HG03103 (cell line): ENCODE data around the gene PAF1.
"Not testable (repeated sequence)": the region's sequence is repeated elsewhere in the genome, so short reads cannot be mapped to it uniquely, and the experiment has no call there.

ENCODE experiments used
- ATAC-seq: cut with Tn5 transposase; IDR thresholded peaks from one replicate; pipeline ENCODE4 v1.9.1; 2021; ENCODE audit warnings: low read depth; ENCODE audit not compliant: unreplicated experiment

The PAF1 gene

GRCh38 chr19:39385629-39386411, 5.1 kb downstream of the PAF1 start:
- ATAC-seq = no peak

DNA sequence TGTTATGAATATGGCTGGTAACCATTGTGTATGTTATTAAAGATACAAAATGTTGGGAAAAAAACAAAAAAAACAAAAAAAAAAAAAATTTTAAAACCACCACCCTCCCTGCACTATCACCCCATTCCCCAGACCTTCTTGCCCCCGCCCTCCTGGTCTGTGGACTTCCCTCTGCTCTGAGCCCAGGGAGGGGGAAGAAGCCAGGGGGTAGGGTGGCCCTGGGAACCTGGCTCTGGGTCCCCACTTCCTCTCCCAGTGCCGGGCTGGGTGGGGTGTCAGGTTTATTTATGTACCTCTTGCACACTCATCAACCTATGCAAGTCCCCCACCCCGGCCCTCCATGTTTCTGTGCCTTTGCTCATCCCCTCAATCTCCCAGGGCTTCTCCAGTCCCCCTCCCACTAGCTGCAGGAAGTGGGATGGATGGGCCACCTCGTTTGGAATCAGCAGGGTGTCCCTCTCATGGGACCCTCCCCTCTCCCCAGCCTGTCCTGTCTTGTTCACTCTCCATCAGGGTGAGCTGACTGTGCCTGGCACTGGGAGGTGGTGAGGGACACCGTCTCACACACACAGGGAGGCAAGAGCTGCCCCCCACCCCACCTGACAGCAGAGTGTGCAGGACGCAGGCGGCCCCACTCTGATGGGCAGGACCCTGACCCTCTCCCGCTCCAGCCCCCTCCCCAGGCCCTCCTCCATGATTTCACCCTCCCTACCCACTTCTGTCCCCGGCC, 5.9 kb downstream of the PAF1 start:
- no peak for ATAC-seq

DNA sequence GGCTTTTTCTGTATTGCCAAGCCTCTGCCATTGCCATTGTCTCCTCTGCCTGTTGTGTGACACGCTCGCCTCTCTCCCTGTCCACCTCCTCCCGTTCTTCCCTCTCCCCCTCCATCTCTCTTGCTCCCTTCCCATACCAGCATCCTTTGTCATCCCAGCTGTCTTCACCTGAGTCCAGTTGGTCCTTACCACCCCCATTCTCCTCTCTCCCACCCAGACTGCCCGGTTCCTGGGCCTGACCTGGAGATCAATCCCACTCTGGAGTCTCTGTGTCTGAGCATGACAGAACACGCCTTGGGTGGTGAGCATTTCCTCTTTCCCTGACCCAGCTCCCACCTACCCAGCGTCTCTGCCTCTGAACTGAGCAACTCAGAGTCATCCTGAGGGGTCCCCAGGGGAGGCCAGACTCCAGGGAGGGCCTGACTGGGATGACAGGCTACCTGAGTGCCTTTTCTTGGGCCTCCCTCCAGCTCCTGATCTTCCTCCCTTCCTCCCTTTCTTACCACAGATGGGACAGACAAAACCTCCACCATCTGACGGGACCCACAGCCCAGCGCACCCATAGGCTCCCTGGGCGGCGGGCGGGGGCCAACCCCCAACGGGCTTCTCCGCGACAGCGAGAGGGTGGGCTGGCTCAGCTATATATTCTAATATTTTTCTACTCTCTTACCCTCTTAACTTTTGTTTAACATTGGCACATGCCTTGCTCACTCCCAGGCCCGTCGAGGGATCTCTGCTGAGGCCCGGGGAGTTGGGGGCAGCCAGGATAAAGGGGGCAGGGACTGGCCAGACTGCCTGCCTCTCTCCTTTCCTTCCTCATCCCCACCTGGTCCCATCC, 7.7 kb downstream of the PAF1 start:
- ATAC-seq = no peak

DNA sequence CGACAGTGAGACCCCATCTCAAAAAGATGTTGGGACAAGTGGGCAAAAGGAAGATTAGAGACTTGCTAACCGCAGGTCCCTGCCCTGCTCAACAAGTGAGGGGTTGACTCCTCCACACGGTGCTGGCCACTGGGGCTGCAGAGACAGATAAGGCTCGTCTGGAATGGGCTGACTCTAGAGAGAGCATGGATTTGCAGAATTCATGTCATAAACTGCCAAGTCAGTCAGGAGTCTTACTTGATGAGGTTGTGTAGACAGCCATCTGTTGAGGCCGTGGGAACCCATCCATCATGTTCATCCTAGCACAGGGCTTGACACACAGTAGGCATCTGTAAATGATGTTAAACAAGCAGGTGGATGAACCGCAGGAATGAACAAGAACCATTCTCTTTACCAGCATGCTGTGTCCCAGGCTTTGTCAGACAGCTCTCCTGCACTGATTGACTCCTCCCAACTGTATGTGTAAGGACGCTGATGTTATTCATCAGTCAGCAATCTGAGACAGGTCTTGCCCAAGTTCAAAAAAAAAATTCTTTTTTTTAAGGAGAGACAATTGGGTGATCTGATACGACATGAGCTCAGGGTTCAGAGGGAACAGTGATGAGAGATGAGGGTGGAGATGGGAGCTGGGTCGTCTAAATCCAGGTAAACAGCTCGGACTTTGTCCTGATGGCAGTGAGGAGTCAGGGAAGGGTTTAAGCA, 8.8 kb downstream of the PAF1 start:
- ATAC-seq = no peak

DNA sequence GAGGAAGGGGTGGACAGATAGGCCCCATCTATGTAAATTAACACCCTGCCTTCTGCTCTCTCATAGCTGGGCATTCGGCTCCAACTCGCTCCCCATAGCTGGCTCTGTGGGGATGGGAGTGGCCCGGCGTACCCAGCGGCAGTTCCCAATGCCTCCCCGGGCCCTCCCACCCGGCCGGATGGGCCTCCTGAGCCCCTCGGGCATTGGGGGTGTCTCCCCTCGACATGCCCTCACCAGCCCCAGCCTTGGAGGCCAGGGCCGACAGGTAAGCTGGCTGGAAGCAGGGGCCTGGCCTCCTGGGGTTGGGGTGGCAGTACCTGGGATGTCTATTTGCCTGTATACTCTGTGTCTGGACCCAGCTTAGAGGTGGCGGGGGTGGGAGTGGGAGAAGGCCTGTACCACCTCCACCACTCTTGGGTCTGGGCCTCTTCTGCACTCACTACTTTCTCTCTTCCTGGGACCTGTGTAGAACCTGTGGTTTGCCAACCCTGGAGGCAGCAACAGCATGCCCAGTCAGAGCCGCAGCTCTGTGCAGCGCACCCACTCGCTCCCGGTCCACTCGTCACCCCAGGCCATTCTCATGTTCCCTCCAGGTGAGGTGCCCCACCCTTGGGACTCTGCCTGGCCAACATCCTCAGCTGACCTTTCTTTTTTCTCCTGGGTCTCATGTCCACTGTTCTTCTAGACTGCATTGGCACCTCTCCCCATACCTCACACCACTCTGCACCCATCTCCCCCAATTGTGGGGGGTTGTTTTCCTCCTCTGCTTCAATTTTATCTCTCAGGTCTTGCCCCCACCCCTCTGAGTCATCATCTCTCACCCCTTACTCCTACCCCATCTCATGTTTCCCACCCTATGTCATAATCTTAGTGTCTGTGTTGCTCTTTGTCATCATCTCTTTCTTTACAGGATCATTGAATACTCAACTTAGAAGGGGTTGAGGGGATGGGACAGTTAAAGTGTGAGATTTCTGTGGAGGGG, 10.1 kb downstream of the PAF1 start:
- ATAC-seq = no peak

- ATAC-seq = no peak
Measured at GRCh38 chr19:39379865-39380396, 11.0 kb downstream of the PAF1 start.

DNA sequence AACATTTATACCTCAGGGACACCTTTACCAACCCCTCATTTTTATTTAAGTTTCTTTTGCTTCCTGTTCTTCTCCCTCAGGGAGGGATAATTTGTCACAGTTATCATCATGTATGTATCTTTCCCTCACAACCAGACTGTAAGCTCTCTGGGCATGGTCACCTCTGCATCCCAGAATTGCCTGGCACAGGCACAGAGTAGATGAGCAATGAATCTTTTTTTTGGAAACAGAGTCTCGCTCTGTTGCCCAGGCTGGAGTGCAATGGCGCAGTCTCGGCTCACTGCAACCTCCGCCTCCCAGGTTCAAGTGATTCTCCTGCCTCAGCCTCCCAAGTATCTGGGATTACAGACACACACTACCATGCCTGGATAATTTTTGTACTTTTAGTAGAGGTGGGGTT, 11.5 kb downstream of the PAF1 start:
- ATAC-seq = not testable (repeated sequence)

GRCh38 chr19:39377373-39378362, 13.2 kb downstream of the PAF1 start:
- no peak for ATAC-seq

- no peak for ATAC-seq
Measured at GRCh38 chr19:39375929-39376328, 15.0 kb downstream of the PAF1 start.

DNA sequence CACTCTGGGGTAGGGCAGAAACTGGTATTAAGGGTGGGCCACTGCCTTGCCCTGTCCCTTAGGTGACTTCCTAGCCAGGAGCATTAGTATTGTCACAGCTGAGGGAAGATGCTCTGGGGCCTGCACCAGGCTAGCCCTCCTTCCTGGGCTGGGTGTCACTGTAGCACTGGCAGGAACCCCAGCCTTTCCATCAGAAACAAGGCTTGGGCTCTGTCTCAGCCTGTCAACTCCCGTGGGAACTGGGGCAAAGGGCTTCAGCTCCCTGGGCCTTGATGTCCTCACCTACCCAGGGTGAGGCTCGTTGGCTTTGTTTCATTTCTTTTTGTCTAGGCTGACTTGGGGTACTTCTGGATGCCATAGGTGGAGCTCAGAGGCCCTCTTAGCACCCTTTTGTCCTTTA, 18.0 kb downstream of the PAF1 start:
- ATAC-seq = no peak

GRCh38 chr19:39372047-39372802, 18.7 kb downstream of the PAF1 start:
- no peak for ATAC-seq

GRCh38 chr19:39370735-39371134, 20.2 kb downstream of the PAF1 start:
- no peak for ATAC-seq

DNA sequence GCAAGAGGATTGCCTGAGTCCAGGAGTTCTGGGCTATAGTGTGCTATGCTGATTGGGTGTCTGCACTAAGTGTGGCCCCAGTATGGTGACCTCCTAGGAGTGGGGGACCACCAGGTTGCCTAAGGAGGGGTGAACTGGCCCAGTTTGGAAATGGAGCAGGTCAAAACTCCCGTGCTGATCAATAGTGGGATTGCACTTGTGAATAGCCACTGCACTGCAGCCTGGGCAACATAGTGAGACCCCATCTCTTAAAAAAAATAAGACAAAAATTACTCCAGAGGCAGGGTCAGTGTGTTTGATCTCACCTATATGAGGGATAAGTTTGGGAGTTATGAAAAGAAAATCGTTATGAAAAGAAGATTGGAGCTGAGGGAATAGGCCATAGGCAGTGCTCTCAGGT, 21.7 kb downstream of the PAF1 start:
- no peak for ATAC-seq

GRCh38 chr19:39365531-39365930, 25.4 kb downstream of the PAF1 start:
- no peak for ATAC-seq

DNA sequence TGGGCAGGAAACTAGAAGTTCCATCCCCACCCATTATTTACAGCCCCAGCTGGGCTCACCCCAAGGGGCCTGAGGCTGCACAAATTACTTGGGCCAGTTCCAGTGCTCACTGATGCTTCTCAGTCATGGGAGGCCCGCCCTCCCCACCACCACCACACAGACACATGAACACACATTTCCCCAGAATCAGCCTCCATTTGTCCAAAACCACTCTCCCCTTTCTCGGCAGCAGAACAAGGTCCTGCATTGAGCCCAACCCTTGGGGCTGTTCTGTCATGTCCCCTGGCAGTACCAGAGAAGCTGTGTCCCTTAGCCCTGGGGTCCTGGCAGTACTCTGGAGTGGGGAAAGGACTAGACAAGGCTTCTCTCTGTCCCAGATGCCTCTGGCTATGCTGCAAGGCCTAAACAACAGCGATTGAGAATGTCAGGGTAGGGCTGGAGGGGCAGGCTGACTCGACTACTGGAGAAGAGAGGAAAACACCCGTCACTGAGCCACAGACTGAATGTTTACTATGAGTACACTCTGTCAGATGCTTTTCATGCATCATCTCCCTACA, 26.9 kb downstream of the PAF1 start:
- no peak for ATAC-seq

DNA sequence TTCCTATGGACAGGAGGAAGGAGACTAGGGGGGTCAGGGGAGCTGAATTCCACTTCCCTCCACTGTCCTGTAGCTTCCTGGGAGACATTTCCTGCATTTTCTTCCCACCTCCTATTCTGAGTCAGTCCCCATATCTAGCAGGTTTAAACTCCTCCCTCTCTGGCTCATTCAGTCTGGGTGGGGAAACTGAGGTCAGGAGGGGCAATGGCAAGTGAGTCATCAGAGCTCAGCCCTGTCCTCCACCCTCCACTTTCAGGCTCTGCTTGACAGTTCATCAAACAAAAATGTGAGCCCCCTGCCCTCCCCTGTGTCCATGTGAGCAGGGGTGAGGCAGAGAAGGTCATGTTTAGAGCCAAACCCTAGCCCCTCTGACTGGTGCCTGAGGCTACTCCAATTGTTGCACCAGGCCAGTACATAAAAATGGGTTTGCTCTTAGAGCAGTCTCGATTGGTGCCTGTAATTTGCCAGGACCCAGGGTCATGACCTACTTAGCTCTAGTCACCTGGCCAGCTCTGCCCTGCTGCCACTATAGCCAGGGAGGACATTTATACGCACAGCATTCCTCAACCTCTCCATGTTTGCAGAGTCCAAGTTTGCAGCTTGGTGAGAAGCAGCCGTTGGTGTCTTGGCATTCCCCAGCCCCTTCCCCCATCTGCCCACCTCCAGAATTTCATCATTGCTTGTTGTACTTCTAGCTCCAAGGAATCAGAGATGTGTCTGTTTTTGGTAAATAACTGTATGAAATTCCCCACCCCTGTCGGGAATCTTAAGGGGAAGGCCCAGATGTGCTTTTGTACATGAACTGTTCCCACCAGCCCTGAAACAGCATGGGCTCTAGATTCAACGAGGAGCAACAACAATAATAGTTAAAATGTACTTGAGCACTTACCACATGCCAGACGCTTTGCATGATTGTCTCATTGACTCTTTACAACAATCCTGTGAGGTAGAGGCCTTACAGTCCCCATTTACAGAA, 27.9 kb downstream of the PAF1 start:
- ATAC-seq = no peak
